ENCODE measurements around the gene NQO2. TPM values are rescaled to one million over a fixed set of nuclear protein-coding genes. Genes with fewer than 3 reads are reported as not detected.
"Not testable (repeated sequence)": the region's sequence is repeated elsewhere in the genome, so short reads cannot be mapped to it uniquely, and the experiment has no call there.

Gene NQO2
- total and polyA plus RNA-seq, 7 experiments from 2014 or later: 8.1 to 52.0 (median 26.2) TPM

- H3K36me3 ChIP-seq (ENCODE audit: control insufficient read depth in 2 of 3, insufficient read depth in 3 of 3, low read length in 3 of 3): no peaks in the 10 kb centered on the region
- POLR2A ChIA-PET: no interaction called here
- Mint-ChIP-seq H3K9me3 (peaks cover 0 to 2% (median 0%) of the 10 kb centered on the region in 11 donors), H3K36me3 (no peaks in the 10 kb centered on the region), H3K27ac (no peak overlapping the region), H3K4me3 (no peak overlapping the region), H3K27me3 (peaks cover 0 to 40% (median 0%) of the 10 kb centered on the region in 5 donors), H3K4me1 (peaks cover 0 to under 1% (median 0%) of the 10 kb centered on the region in 7 donors)
- intact Hi-C loops (cut with micrococcal nuclease): no loop called here
- ATAC-seq (no peak), DNase-seq (no peak)
- H3K27me3 ChIP-seq (ENCODE audit: control insufficient read depth in 2 of 2, insufficient read depth in 2 of 2, low read length in 2 of 2): no peaks in the 10 kb centered on the region
- H3K4me3 ChIP-seq (ENCODE audit: low read length): no peak overlapping the region
- CTCF ChIA-PET: no interaction called here
- H3K4me1 ChIP-seq (ENCODE audit: control insufficient read depth in 2 of 2, insufficient read depth in 2 of 2, low read length in 2 of 2): no peaks in the 10 kb centered on the region
- no peaks in the 10 kb centered on the region for H3K9me3 ChIP-seq (ENCODE audit: control insufficient read depth in 2 of 3, low read length in 3 of 3)
- no peak overlapping the region for H3K27ac ChIP-seq (ENCODE audit: low read depth, low read length)
These were observed 41.5 kb downstream of the NQO2 start for GRCh38 chr6:3041147-3041546.

GRCh38 chr6:3041606-3042005, 41.9 kb downstream of the NQO2 start:
- Mint-ChIP-seq H3K27ac (no peak overlapping the region), H3K4me3 (no peak overlapping the region)
- no peaks in the 10 kb centered on the region for H3K36me3 ChIP-seq (ENCODE audit: control insufficient read depth in 2 of 3, insufficient read depth in 3 of 3, low read length in 3 of 3)

DNA sequence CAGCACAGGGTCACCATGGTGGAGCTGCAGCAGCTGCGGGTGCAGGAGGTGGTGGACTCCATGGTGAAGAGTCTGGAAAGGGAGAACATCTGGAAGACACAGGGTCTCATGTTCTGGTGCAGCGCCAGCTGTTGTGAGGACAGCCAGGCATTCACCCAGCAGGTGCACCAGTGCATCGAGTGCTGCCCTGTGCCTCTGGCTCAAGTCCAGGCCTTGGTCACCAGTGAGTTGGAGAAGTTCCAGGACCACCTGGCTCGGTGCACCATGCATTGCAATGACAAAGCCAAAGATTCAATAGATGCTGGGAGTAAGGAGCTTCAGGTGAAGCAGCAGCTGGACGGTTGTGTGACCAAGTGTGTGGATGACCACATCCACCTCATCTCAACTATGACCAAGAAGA, 45.7 kb downstream of the NQO2 start:
- intact Hi-C loops (cut with micrococcal nuclease): no loop called here
- DNase-seq (no peak), ATAC-seq (no peak)
- H3K27me3 ChIP-seq (ENCODE audit: control insufficient read depth in 2 of 2, insufficient read depth in 2 of 2, low read length in 2 of 2): no peaks in the 10 kb centered on the region
- CTCF ChIA-PET: no interaction called here
- peaks cover 0 to 42% (median 0%) of the 10 kb centered on the region in 5 donors for H3K27me3 Mint-ChIP-seq
- H3K4me3 ChIP-seq (ENCODE audit: low read length): no peak overlapping the region
- H3K36me3 ChIP-seq (ENCODE audit: control insufficient read depth in 2 of 3, insufficient read depth in 3 of 3, low read length in 3 of 3): no peaks in the 10 kb centered on the region
- no peak overlapping the region for H3K27ac ChIP-seq (ENCODE audit: low read depth, low read length)
- peaks cover 0 to 2% (median 0%) of the 10 kb centered on the region in 11 donors for H3K9me3 Mint-ChIP-seq
- POLR2A ChIA-PET: interaction anchor here (0.6 to 1.8 kb wide), 5 partner anchors 13 to 1001 kb away, joined by 3 to 12 read pairs (median 3); no protein-coding TSS in a partner anchor
- H3K27ac Mint-ChIP-seq: no peak overlapping the region
- H3K4me3 Mint-ChIP-seq: no peak overlapping the region
- peaks cover 0 to 3% (median 0%) of the 10 kb centered on the region in 5 donors for H3K36me3 Mint-ChIP-seq
- H3K9me3 ChIP-seq (ENCODE audit: control insufficient read depth in 2 of 3, low read length in 3 of 3): no peaks in the 10 kb centered on the region
- peaks cover 0 to 2% (median 0%) of the 10 kb centered on the region in 7 donors for H3K4me1 Mint-ChIP-seq
- no peaks in the 10 kb centered on the region for H3K4me1 ChIP-seq (ENCODE audit: control insufficient read depth in 2 of 2, insufficient read depth in 2 of 2, low read length in 2 of 2)

More at GRCh38 chr6:3041606-3042005, 41.9 kb downstream of the NQO2 start:
- no peak overlapping the region for H3K4me3 ChIP-seq (ENCODE audit: low read length)
- Mint-ChIP-seq H3K4me1 (no peaks in the 10 kb centered on the region), H3K27me3 (peaks cover 0 to 39% (median 0%) of the 10 kb centered on the region in 5 donors), H3K36me3 (no peaks in the 10 kb centered on the region), H3K9me3 (no peaks in the 10 kb centered on the region)
- H3K27ac ChIP-seq (ENCODE audit: low read depth, low read length): no peak overlapping the region
- intact Hi-C loops (cut with micrococcal nuclease): no loop called here
- H3K4me1 ChIP-seq (ENCODE audit: control insufficient read depth in 2 of 2, insufficient read depth in 2 of 2, low read length in 2 of 2): no peaks in the 10 kb centered on the region
- no peaks in the 10 kb centered on the region for H3K9me3 ChIP-seq (ENCODE audit: control insufficient read depth in 2 of 3, low read length in 3 of 3)
- ChIA-PET POLR2A (no interaction called here), CTCF (no interaction called here)
- ATAC-seq: no peak
- no peak for DNase-seq
- no peaks in the 10 kb centered on the region for H3K27me3 ChIP-seq (ENCODE audit: control insufficient read depth in 2 of 2, insufficient read depth in 2 of 2, low read length in 2 of 2)

DNA sequence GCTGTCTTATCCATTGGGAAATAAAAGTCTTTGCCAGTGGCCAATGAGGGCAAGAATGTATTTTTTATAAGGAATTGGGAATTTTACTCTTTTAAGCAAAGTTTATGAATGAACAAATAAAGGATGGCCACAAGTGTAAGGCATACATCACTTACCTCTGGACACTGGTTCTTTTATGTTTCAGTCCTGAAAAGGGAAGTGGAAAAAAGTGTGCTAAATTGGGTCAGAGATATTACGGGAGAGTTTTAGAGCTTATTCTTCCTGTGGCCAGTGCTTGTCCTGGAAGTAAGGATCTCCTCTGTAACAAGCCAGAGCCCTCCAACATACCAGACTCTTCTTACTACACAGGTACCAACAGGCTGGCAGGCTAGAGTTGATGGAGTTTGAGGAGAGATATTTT, 46.1 kb downstream of the NQO2 start:
- DNase-seq (no peak), ATAC-seq (no peak)
- Histone ChIP-seq H3K27me3 (ENCODE audit: control insufficient read depth in 2 of 2, insufficient read depth in 2 of 2, low read length in 2 of 2) (no peaks in the 10 kb centered on the region), H3K36me3 (ENCODE audit: control insufficient read depth in 2 of 3, insufficient read depth in 3 of 3, low read length in 3 of 3) (no peaks in the 10 kb centered on the region), H3K4me3 (ENCODE audit: low read length) (no peak overlapping the region), H3K9me3 (ENCODE audit: control insufficient read depth in 2 of 3, low read length in 3 of 3) (no peaks in the 10 kb centered on the region), H3K27ac (ENCODE audit: low read depth, low read length) (no peak overlapping the region), H3K4me1 (ENCODE audit: control insufficient read depth in 2 of 2, insufficient read depth in 2 of 2, low read length in 2 of 2) (no peaks in the 10 kb centered on the region)
- peaks cover 0 to 3% (median 0%) of the 10 kb centered on the region in 5 donors for H3K36me3 Mint-ChIP-seq
- no peak overlapping the region for H3K27ac Mint-ChIP-seq
- H3K27me3 Mint-ChIP-seq: peaks cover 0 to 44% (median 0%) of the 10 kb centered on the region in 5 donors
- H3K9me3 Mint-ChIP-seq: peaks cover 0 to 2% (median 0%) of the 10 kb centered on the region in 11 donors
- POLR2A ChIA-PET: interaction anchor here (0.6 to 1.8 kb wide), 4 partner anchors 13 to 1000 kb away, joined by 3 to 12 read pairs (median 3); no protein-coding TSS in a partner anchor
- H3K4me3 Mint-ChIP-seq: no peak overlapping the region
- intact Hi-C loops (cut with micrococcal nuclease): no loop called here
- H3K4me1 Mint-ChIP-seq: peaks cover 0 to 2% (median 0%) of the 10 kb centered on the region in 7 donors
- CTCF ChIA-PET: no interaction called here

DNA sequence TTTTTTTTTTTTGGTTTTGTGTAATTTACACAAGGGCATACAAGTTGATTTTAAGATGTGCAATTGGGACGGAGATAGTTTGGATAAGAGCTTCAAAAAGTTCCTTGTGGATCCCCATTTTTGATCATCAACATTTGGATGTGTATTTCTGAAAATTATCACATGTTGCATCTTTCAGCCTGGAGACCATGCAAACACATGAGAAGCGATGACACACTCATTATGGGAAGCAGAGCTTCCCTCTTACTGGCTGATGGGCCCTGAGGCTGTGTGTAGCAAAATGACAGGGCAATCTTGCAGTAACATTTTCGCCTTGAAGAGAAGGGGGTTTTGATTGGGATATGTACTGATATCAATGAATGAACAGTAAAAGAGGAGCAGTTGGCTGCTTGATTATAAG, 46.6 kb downstream of the NQO2 start:
- DNase-seq (no peak), ATAC-seq (peak; percentile 53)
- CTCF ChIA-PET: interaction anchor here (0.7 kb wide), 1 partner anchor 19 kb away, joined by 5 read pairs; no protein-coding TSS in a partner anchor
- Mint-ChIP-seq H3K27ac (peak overlapping the region in 1 of 9 donors; percentile 38), H3K36me3 (peaks cover 0 to 3% (median 0%) of the 10 kb centered on the region in 5 donors), H3K4me1 (peaks cover 0 to 4% (median 0%) of the 10 kb centered on the region in 7 donors), H3K9me3 (peaks cover 0 to 2% (median 0%) of the 10 kb centered on the region in 11 donors), H3K4me3 (no peak overlapping the region), H3K27me3 (peaks cover 0 to 44% (median 0%) of the 10 kb centered on the region in 5 donors)
- Histone ChIP-seq H3K36me3 (ENCODE audit: control insufficient read depth in 2 of 3, insufficient read depth in 3 of 3, low read length in 3 of 3) (no peaks in the 10 kb centered on the region), H3K4me1 (ENCODE audit: control insufficient read depth in 2 of 2, insufficient read depth in 2 of 2, low read length in 2 of 2) (no peaks in the 10 kb centered on the region), H3K4me3 (ENCODE audit: low read length) (no peak overlapping the region), H3K27ac (ENCODE audit: low read depth, low read length) (no peak overlapping the region), H3K27me3 (ENCODE audit: control insufficient read depth in 2 of 2, insufficient read depth in 2 of 2, low read length in 2 of 2) (no peaks in the 10 kb centered on the region), H3K9me3 (ENCODE audit: control insufficient read depth in 2 of 3, low read length in 3 of 3) (no peaks in the 10 kb centered on the region)
- POLR2A ChIA-PET: interaction anchor here (0.6 to 1.8 kb wide), 3 partner anchors 14 to 1000 kb away, joined by 3 to 12 read pairs (median 3); no protein-coding TSS in a partner anchor
- intact Hi-C loops (cut with micrococcal nuclease): no loop called here

- H3K27me3 Mint-ChIP-seq: peaks cover 0 to 41% (median 0%) of the 10 kb centered on the region in 5 donors
- H3K27ac ChIP-seq (ENCODE audit: low read depth, low read length); H3K9me3 ChIP-seq (ENCODE audit: control insufficient read depth in 2 of 3, low read length in 3 of 3); DNase-seq; ATAC-seq; H3K4me1 ChIP-seq (ENCODE audit: control insufficient read depth in 2 of 2, insufficient read depth in 2 of 2, low read length in 2 of 2); H3K4me3 Mint-ChIP-seq; H3K27ac Mint-ChIP-seq; H3K36me3 Mint-ChIP-seq; H3K4me3 ChIP-seq (ENCODE audit: low read length); POLR2A ChIA-PET; intact Hi-C loops (cut with micrococcal nuclease); H3K9me3 Mint-ChIP-seq; H3K36me3 ChIP-seq (ENCODE audit: control insufficient read depth in 2 of 3, insufficient read depth in 3 of 3, low read length in 3 of 3); H3K27me3 ChIP-seq (ENCODE audit: control insufficient read depth in 2 of 2, insufficient read depth in 2 of 2, low read length in 2 of 2): not testable (repeated sequence)
- CTCF ChIA-PET: interaction anchor here (0.7 to 1.1 kb wide), 2 partner anchors 8 to 22 kb away, joined by 3 to 5 read pairs; no protein-coding TSS in a partner anchor
- H3K4me1 Mint-ChIP-seq: peaks cover 4 to 12% (median 6%) of the 10 kb centered on the region in 7 donors
These were observed 48.3 kb downstream of the NQO2 start for GRCh38 chr6:3048009-3048408.
